Measurements from ENCODE around the gene PCDHA13.
"Not testable (repeated sequence)": the region's sequence is repeated elsewhere in the genome, so short reads cannot be mapped to it uniquely, and the experiment has no call there.

Gene PCDHA13

GRCh38 chr5:140881889-140882590 is at the start of gene PCDHA13:
Gene PCDHA13, plus strand, starts transcription at chr5:140882124. Its CDS starts 145 bp downstream, at chr5:140882269.
- no peak for DNase-seq

- peak; percentile 2 for DNase-seq
Measured at GRCh38 chr5:140833993-140834392, 47.9 kb upstream of the PCDHA13 start, which contains the start of gene PCDHA7. Gene PCDHA7, plus strand, starts transcription at chr5:140834269. Its CDS starts 115 bp downstream, at chr5:140834384.

- DNase-seq: not testable (repeated sequence)
Measured at GRCh38 chr5:140834439-140835008, 47.4 kb upstream of the PCDHA13 start.

GRCh38 chr5:140835622-140836510 is 46.1 kb upstream of the PCDHA13 start:
- DNase-seq: no peak

- DNase-seq: peak; percentile 56
Measured at GRCh38 chr5:140840978-140841962, 40.7 kb upstream of the PCDHA13 start, which contains the start of gene PCDHA8. Gene PCDHA8, plus strand, starts transcription at chr5:140841187. Its CDS starts 135 bp downstream, at chr5:140841322.

- DNase-seq: no peak
Measured at GRCh38 chr5:140842798-140843733, 38.9 kb upstream of the PCDHA13 start.

- DNase-seq: not testable (repeated sequence)
Measured at GRCh38 chr5:140848139-140849102, 33.5 kb upstream of the PCDHA13 start, which contains the start of gene PCDHA9. Gene PCDHA9, plus strand, starts transcription at chr5:140848382. Its CDS starts 114 bp downstream, at chr5:140848496.

GRCh38 chr5:140849831-140850634 is 31.9 kb upstream of the PCDHA13 start:
- not testable (repeated sequence) for DNase-seq

GRCh38 chr5:140855772-140856674 is 25.9 kb upstream of the PCDHA13 start, which contains the start of gene PCDHA10:
Gene PCDHA10, plus strand, starts transcription at chr5:140855897. Its CDS starts 152 bp downstream, at chr5:140856049.
- DNase-seq: peak; percentile 57

- no peak for DNase-seq
Measured at GRCh38 chr5:140857177-140857986, 24.5 kb upstream of the PCDHA13 start.

- DNase-seq: no peak
Measured at GRCh38 chr5:140857987-140858240, 24.0 kb upstream of the PCDHA13 start.

GRCh38 chr5:140862441-140863295 is 19.3 kb upstream of the PCDHA13 start:
- DNase-seq: no peak

- peak; percentile 14 for DNase-seq
Measured at GRCh38 chr5:140868721-140869554, 13.0 kb upstream of the PCDHA13 start, which contains the start of gene PCDHA11. Gene PCDHA11, plus strand, starts transcription at chr5:140868957. Its CDS starts 147 bp downstream, at chr5:140869104.

GRCh38 chr5:140869555-140869886 is 12.4 kb upstream of the PCDHA13 start:
- DNase-seq: no peak

All from OCI-M1 (cell line).